RPMI7951 (cell line): Measurements from ENCODE around the gene SYCP3. TPM values are rescaled to one million over a fixed set of nuclear protein-coding genes. Genes with fewer than 3 reads are reported as not detected.
"Not testable (repeated sequence)": the region's sequence is repeated elsewhere in the genome, so short reads cannot be mapped to it uniquely, and the experiment has no call there.

Experiments
- DNase-seq: peaks from one replicate; pipeline ENCODE4 v3.0.0-alpha.2; 2012; ENCODE audit warnings: low read depth
- total RNA-seq: library from RNA; depleted of rRNA; stranded (reverse); fragments of >200 nt; shearing (Covaris generic); gene quantifications from 2 replicates; pipeline ENCODE4 v1.2.3, GENCODE V29; 2014

SYCP3 gene
- total RNA-seq, 1 experiment from 2014 or later: not detected

GRCh38 chr12:101759396-101760047, 20.3 kb upstream of the SYCP3 start:
- peak; percentile 39 for DNase-seq

DNA sequence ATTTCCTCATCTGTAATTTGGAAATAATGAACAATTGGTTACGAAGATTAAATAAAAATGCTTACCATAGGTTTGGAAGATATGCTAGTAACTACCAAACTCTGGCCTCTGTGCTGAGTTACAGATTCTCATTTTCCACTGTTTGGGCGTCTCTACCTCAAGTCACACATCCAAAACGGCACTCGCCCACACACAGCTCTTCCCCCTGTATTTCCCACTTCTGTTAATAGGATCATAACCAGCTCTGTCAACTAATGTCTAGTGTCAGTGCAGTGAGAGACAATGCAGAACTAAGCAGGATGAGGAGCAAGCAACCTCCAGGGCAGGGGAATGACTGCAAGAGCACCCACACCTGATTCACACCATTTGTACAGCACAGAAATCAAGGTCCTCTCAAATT, 10.9 kb upstream of the SYCP3 start:
- DNase-seq: no peak

- DNase-seq: no peak
These were observed 10.4 kb upstream of the SYCP3 start for GRCh38 chr12:101749657-101750056.

DNA sequence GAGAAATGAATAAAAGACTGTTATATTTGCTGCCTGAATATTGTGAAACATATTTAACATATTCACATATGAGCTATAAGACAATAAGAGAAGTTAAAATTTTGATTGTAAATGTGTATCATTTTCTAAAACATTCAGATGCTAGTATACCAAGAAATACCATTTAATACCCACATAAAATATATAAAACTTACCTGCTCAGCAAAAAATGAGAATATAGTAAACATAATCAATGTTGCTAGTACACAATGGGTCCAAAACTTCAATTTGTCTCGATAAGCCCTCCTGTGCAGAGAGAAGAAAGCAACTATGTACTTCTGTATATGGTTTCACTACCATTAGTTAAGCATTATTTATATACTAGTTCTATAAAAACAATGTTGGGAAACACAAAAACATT, 9.6 kb upstream of the SYCP3 start:
- no peak for DNase-seq

DNA sequence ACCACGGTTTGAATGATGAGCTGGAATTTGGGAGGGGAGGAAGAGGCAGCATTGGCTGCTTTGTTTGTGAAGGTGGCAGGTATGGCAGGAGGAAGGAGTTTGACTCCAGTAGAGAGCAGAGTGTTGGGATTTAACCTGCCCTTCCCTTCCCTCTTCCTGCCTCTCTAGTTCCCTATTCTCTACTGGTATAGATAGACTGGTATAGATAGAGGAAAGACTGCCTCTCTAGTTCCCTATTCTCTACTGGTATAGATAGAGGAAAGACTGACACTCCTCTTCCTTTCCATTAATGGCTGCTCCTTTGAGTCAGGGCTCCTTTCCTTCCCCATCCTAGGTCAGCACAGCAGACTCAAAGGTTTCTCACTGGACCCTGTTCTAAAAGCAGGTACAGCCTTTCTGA, 8.4 kb upstream of the SYCP3 start:
- DNase-seq: no peak

DNA sequence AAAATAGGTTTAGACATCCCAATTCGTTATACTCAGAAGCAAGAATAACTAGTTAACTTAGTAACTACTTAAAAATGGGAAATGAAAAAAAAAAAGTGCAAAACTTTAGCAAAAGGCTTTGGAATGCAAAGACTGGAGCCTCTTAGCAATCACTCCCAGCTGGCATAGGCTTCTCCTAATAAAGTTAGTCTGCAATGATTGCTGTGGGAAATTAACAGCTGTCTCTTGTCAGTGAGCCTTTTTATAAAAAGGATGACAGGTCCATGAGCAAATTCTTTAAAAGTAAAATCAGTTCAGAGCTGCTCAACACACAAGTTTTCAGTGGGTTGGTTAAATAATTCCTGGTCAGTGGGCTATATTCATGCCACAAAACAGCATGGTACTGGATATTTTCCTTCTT, 7.4 kb upstream of the SYCP3 start:
- DNase-seq: no peak

DNA sequence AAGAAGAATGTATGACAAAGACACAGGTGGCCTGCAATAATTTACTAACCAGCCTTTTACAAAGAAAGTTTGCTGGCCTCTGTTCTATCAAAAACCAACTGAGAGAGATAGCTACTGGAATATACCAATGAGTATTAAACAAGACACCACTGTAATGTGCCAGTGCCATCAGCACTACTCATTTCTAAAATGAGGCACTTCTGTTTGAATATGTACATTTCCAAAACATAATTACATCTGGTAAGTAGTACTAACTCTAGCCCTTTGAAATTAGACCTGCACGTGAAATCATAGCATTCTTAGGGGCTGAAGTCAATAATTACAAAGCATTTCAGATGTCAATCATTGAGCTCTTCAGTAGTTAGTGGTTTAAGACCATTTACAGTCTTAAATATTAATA, 6.9 kb upstream of the SYCP3 start:
- DNase-seq: no peak

GRCh38 chr12:101745481-101745880, 6.2 kb upstream of the SYCP3 start:
- no peak for DNase-seq

GRCh38 chr12:101743724-101744472, 4.6 kb upstream of the SYCP3 start:
- DNase-seq: no peak

- DNase-seq: no peak
These were observed 4.0 kb upstream of the SYCP3 start for GRCh38 chr12:101743242-101743641.

GRCh38 chr12:101740980-101741379, 1.7 kb upstream of the SYCP3 start:
- DNase-seq: no peak

DNA sequence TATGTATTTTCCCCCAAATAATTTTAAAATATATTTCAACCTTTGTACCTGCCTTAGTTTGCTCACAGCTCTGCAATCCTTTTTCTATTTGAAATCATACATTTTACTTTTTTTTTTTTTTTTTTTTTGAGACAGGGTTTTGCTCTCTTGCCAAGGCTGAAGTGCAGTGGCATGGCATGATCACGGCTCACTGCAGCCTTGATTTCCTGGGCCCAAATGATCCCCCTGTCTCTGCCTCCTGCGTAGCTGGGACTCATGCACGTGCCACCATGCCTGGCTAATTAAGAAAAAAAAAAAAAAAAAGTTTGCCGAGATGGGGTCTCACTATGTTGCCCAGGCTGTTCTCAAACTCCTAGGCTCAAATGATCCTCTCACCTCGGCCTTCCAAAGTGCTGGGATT, 1.3 kb upstream of the SYCP3 start:
- no peak for DNase-seq

DNA sequence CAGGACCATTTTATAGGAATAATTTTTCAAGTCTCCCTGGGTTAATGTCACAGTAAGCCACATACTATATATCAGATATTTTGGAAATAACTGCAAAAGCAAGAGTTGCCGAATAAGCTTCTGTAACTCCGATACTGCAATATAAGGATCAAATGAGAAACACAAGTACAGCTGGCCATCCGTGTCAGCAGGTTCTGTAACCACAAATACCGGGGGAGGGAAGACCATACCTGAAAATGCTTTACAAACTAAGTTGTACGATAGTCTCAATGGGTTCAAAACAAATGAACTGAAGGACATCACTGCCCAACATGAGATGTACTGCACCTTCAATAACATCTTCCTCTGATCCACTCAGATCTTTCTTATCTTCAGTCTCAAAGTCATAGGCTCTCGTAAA, 1.8 kb downstream of the SYCP3 start:
- DNase-seq: no peak

- not testable (repeated sequence) for DNase-seq
These were observed 4.8 kb downstream of the SYCP3 start for GRCh38 chr12:101734482-101734881.

DNA sequence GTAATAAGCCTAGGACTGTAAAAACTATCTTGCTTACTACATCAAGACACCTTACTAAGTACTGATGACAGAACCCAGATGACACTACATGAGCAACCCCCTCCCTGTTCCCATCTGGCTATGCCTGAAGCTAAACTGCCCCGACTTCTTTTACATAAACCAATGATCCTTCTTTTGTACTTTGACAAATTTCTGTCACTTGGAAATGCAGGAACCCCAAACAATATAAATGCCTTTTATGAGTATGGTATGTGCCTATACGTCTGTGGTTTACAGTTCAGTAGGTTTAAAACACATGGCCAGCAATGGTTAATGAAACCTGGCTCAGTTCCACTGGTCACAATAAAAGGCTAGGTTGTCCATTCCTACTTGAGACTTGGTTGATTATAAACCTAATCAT, 6.1 kb downstream of the SYCP3 start:
- DNase-seq: no peak

GRCh38 chr12:101732318-101732717, 6.9 kb downstream of the SYCP3 start:
- DNase-seq: no peak

DNA sequence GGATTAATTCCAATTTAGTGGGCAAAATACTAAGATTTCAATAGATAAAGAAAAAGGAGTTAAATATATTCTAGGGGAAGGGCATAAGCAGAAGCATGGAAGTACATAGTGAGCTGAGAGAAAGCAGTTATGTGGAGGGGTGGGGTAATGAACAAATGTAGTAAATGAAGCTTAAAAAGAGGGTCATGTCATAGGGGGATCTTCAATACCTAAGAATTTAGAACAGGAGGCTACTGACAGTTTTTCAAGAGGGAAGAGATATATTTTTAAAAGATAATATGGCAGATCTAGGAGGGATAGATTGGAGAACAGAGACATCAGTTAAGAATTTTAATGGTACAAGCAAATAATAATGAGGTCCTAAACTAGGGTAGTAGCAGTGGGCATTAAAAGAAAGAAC, 9.4 kb downstream of the SYCP3 start:
- DNase-seq: no peak

GRCh38 chr12:101727098-101727497, 12.2 kb downstream of the SYCP3 start:
- no peak for DNase-seq

DNA sequence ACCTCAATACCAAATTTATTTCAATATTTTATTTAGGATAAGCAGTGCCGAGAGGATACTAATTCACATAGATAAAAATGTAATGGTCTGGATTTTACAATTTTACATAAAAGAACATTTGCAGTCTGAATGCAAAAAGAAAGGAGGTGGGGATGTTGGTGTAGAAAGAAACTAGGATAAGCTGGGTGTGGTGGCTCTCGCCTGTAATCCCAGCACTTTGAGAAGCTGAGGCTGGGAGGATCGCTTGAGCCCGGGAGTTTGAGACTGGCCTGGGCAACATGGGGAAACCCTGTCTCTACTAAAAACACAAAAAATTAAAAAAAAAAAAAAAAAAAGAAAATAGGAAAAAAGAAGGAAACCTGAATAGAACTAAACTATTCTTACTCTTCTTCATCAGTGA, 16.9 kb downstream of the SYCP3 start:
- no peak for DNase-seq

DNA sequence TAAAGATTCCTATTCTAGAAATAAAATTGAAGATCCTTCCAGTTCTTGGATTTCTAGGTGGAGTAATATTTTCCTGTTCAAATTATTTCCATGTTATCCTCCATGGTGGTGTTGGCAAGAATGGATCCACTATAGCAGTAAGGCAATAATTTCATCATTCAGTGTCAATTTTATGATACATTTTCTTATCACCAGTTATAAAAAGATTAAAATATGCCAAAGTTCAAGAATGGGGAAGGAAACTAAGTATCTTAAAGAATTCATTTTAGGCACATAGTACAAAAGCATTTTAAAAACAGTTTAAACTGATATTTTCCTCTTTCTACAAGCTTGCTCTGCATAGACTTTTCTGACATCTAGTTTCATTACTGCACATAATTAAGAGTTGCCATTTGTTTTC, 19.1 kb downstream of the SYCP3 start:
- no peak for DNase-seq

- no peak for DNase-seq
These were observed 19.7 kb downstream of the SYCP3 start for GRCh38 chr12:101719566-101719965.

- no peak for DNase-seq
These were observed 24.3 kb downstream of the SYCP3 start for GRCh38 chr12:101714877-101715444.

GRCh38 chr12:101713930-101714329, 25.3 kb downstream of the SYCP3 start:
- DNase-seq: no peak
